ENCODE results near the gene MRPS7. TPM values are rescaled to one million over a fixed set of nuclear protein-coding genes. Genes with fewer than 3 reads are reported as not detected.

The MRPS7 gene
- total and polyA plus RNA-seq, 2 of the 8 experiments (the other 6 are each of a cell fraction or from before 2014, with no cell fraction given), result 63.4 to 79.4 TPM

GRCh38 chr17:75225016-75225415 lies 36.7 kb upstream of the MRPS7 start:
- FAIRE-seq (no peak), DNase-seq (ENCODE audit: low read depth in 1 of 2, low spot score in 2 of 2) (no peak)
- 90% methylated on average over 14 of the region's 14 CpGs; no CpG with 5 or more reads in 1 of the 2 experiments for WGBS, 2 experiments (ENCODE audit: extremely low coverage in 1 of 2, insufficient coverage in 1 of 2, insufficient read length in 1 of 2, insufficient replicate concordance in 2 of 2, low coverage in 1 of 2, low lambda C conversion rate in 2 of 2, missing lambda C conversion rate in 1 of 2)
- H2BK12ac ChIP-seq (ENCODE audit: low read depth, low read length), result no peak overlapping the region
- no peak overlapping the region for H3K18ac ChIP-seq (ENCODE audit: extremely low read depth, low read length)
- no peak overlapping the region for H3K4me2 ChIP-seq (ENCODE audit: insufficient read depth in 1 of 2, low read depth in 2 of 2, low read length in 2 of 2)
- H2BK120ac ChIP-seq (replicated peaks; ENCODE audit: low read depth, low read length), result no peak overlapping the region
- peaks cover 0 to 9% of the 10 kb centered on the region in 2 experiments for H4K20me1 ChIP-seq (replicated peaks in 1 of 2; ENCODE audit: control insufficient read depth in 1 of 2, insufficient read depth in 2 of 2, low read length in 2 of 2)
- H3K4me1 ChIP-seq (replicated peaks in 1 of 4; ENCODE audit: control insufficient read depth in 3 of 4, insufficient read depth in 4 of 4, low read length in 3 of 4), result no peaks in the 10 kb centered on the region
- H2AFZ ChIP-seq (ENCODE audit: low read length), result no peak overlapping the region
- H2BK15ac ChIP-seq (ENCODE audit: low read length), result no peak overlapping the region
- H2AK5ac ChIP-seq (ENCODE audit: low read depth, low read length), result no peak overlapping the region
- no peak overlapping the region for H4K5ac ChIP-seq (ENCODE audit: insufficient read length, low read depth, low read length)
- H3K9ac ChIP-seq (replicated peaks in 1 of 4; ENCODE audit: extremely low read depth in 1 of 4, low read depth in 3 of 4, low read length in 3 of 4), result no peak overlapping the region
- no peak overlapping the region for H4K8ac ChIP-seq (ENCODE audit: extremely low read depth, insufficient read depth, low read length)
- H3K27me3 ChIP-seq (replicated peaks in 1 of 4; ENCODE audit: control insufficient read depth in 3 of 4, extremely low read depth in 1 of 4, insufficient read depth in 3 of 4, low read length in 3 of 4), result no peaks in the 10 kb centered on the region
- H3K4ac ChIP-seq (replicated peaks; ENCODE audit: insufficient read length, low read depth, low read length), result no peak overlapping the region
- H3K23me2 ChIP-seq (ENCODE audit: low read depth, low read length), result no peaks in the 10 kb centered on the region
- no peak overlapping the region for H3K27ac ChIP-seq (ENCODE audit: low read depth, low read length)
- H2BK5ac ChIP-seq (ENCODE audit: low read depth, low read length), result no peak overlapping the region
- no peak overlapping the region for H2BK20ac ChIP-seq (ENCODE audit: low read length)
- H3K9me3 ChIP-seq (ENCODE audit: insufficient read depth in 2 of 2, low read depth in 1 of 2, low read length in 1 of 2), result no peaks in the 10 kb centered on the region
- no peaks in the 10 kb centered on the region for H3K79me2 ChIP-seq (ENCODE audit: control insufficient read depth in 1 of 2, insufficient read depth in 2 of 2, low read length in 2 of 2)
- peaks cover 11 to 58% (median 38%) of the 10 kb centered on the region in 4 experiments; a peak in 7 of 8 replicates for H3K36me3 ChIP-seq (ENCODE audit: control insufficient read depth in 2 of 4, insufficient read depth in 4 of 4, low read length in 3 of 4)
- no peak overlapping the region for H3K23ac ChIP-seq (ENCODE audit: insufficient read length)
- H3K4me3 ChIP-seq (ENCODE audit: extremely low read depth in 1 of 4, insufficient read depth in 2 of 4, low read depth in 3 of 4, low read length in 4 of 4), result no peak overlapping the region
- ChIA-PET POLR2A (ENCODE audit: partially characterized antibody) (interaction anchor here (1.4 to 1.8 kb wide), 4 partner anchors 10 to 36 kb away, joined by 3 to 9 read pairs (median 4); partner anchors contain the start of genes GGA3 and MRPS7), CTCF (ENCODE audit: partially characterized antibody) (interaction anchor here (0.7 to 6.4 kb wide), 5 partner anchors 9 to 111 kb away, joined by 3 to 56 read pairs (median 5); no protein-coding TSS in a partner anchor)
- no peak overlapping the region for H3K56ac ChIP-seq (replicated peaks; ENCODE audit: insufficient read length, low read depth, low read length)
- no peak overlapping the region for H4K91ac ChIP-seq (replicated peaks; ENCODE audit: insufficient read length, low read length)
- no peaks in the 10 kb centered on the region for H3K79me1 ChIP-seq (ENCODE audit: low read depth, low read length)
- no peak overlapping the region for H3K14ac ChIP-seq (ENCODE audit: insufficient read length)
- TF ChIP-seq SIX5 (IDR thresholded peaks at IDR 0.05; ENCODE audit: low read depth, low read length) (no peak), MAX (IDR thresholded peaks at IDR 0.05) (no peak), ATF3 (IDR thresholded peaks at IDR 0.05; ENCODE audit: insufficient read depth, low read depth, low read length) (no peak), RBBP5 (IDR thresholded peaks at IDR 0.05; ENCODE audit: borderline replicate concordance, low read depth, low read length) (no peak), SP1 (IDR thresholded peaks at IDR 0.05; ENCODE audit: low read depth, low read length) (no peak), SP2 (IDR thresholded peaks at IDR 0.05; ENCODE audit: low read length) (no peak), ZNF274 (IDR thresholded peaks at IDR 0.05; ENCODE audit: borderline replicate concordance, extremely low read depth, low read length) (no peak), JUN (IDR thresholded peaks at IDR 0.05; ENCODE audit: low read depth, low read length) (no peak), BACH1 (IDR thresholded peaks at IDR 0.05; ENCODE audit: low read length) (no peak), HDAC6 (IDR thresholded peaks at IDR 0.05; ENCODE audit: low read depth, low read length) (no peak), RAD21 (IDR thresholded peaks at IDR 0.05 in 1 of 2, conservative IDR thresholded peaks at IDR 0.05 in 1 of 2; ENCODE audit: low read depth in 2 of 2, low read length in 2 of 2) (no peak), RNF2 (IDR thresholded peaks at IDR 0.05; ENCODE audit: borderline replicate concordance, low read depth, low read length, missing control alignments, poor library complexity, severe bottlenecking) (no peak), KDM4A (IDR thresholded peaks at IDR 0.05; ENCODE audit: low read depth, low read length, severe bottlenecking) (no peak)
